Tibial nerve (tissue), 4 donors: ENCODE results near the gene CPB1. TPM values are rescaled to one million over a fixed set of nuclear protein-coding genes. Genes with fewer than 3 reads are reported as not detected.

Source experiments
- DNase-seq, 2 donors: peaks; one replicate each; pipeline ENCODE4 v3.0.0-alpha.2; 2019; ENCODE audit warnings: low spot score in 2 of 2
- H3K27ac ChIP-seq, 4 donors: fragments of 200-600 bp; sonication (generic) in 3 of 4; one replicate each; pipeline ENCODE4 v1.5.1; 2017 to 2019; ENCODE audit warnings: mild to moderate bottlenecking in 1 of 4
- H3K27me3 ChIP-seq, 2 donors: fragments of 200-600 bp; sonication (generic) in 1 of 2; one replicate each; pipeline versions ENCODE4 v1.5.1 to v1.6.0; 2017 to 2019
- H3K36me3 ChIP-seq, 3 donors: fragments of 200-600 bp; sonication (generic); one replicate each; pipeline ENCODE4 v1.5.1; 2018 to 2019
- H3K4me1 ChIP-seq, 4 donors: fragments of 200-600 bp; sonication (generic) in 3 of 4; one replicate each; pipeline ENCODE4 v1.5.1; 2017 to 2019
- H3K4me3 ChIP-seq, 4 donors: fragments of 200-600 bp; sonication (generic) in 3 of 4; one replicate each; pipeline ENCODE4 v1.5.1; 2017 to 2019; ENCODE audit warnings: mild to moderate bottlenecking in 1 of 4, moderate library complexity in 1 of 4
- H3K9me3 ChIP-seq, 4 donors: fragments of 200-600 bp; sonication (generic) in 3 of 4; one replicate each; pipeline ENCODE4 v1.5.1; 2017 to 2019
- CTCF ChIP-seq, 5 experiments: fragments of 200-600 bp in 3 of 5; fragments of 450-650 bp in 2 of 5; sonication (generic) in 3 of 5; IDR thresholded peaks; one replicate each; pipeline ENCODE4 v1.5.1; 2016 to 2019; ENCODE audit warnings: antibody characterized with exemption in 5 of 5, mild to moderate bottlenecking in 3 of 5, moderate library complexity in 2 of 5
- EP300 ChIP-seq, 2 donors: sonication (generic); formaldehyde crosslinking; IDR thresholded peaks; one replicate each; pipeline ENCODE4 v1.6.1; 2017; ENCODE audit warnings: antibody characterized with exemption in 2 of 2, mild to moderate bottlenecking in 1 of 2
- POLR2A ChIP-seq, 2 donors: fragments of 450-650 bp; IDR thresholded peaks; one replicate each; pipeline ENCODE4 v1.6.1; 2017; ENCODE audit warnings: antibody characterized with exemption in 2 of 2, mild to moderate bottlenecking in 2 of 2, moderate library complexity in 2 of 2
- WGBS, 2 donors: methylation state at CpG; one replicate each; pipeline ENCODE4 v1.1.5; 2018; 5-methylcytosine and 5-hydroxymethylcytosine counted together
- total RNA-seq, 4 donors: library from RNA; depleted of rRNA; stranded (reverse); fragments of >200 nt; gene quantifications; one replicate each; pipeline ENCODE4 v1.1.0, GENCODE V29; 2016

CPB1 gene
- total RNA-seq, 4 donors from 2014 or later, result 1.9 to 15.6 (median 6.0) TPM

- Histone ChIP-seq H3K9me3 (peaks cover 0 to 8% (median 0%) of the 10 kb centered on the region in 4 donors), H3K36me3 (no peaks in the 10 kb centered on the region), H3K27me3 (no peaks in the 10 kb centered on the region), H3K4me1 (no peaks in the 10 kb centered on the region), H3K4me3 (no peak overlapping the region), H3K27ac (no peak overlapping the region)
- WGBS, 2 donors, result 64 to 76% methylated on average over 3 of the region's 3 CpGs
- DNase-seq, result no peak
- no peak for TF ChIP-seq POLR2A (IDR thresholded peaks at IDR 0.05)
- no peak for TF ChIP-seq EP300 (IDR thresholded peaks at IDR 0.05)
- TF ChIP-seq CTCF (IDR thresholded peaks at IDR 0.05), result no peak
Observed at GRCh38 chr3:148816981-148817525, 10.6 kb upstream of the CPB1 start.

- H3K36me3 ChIP-seq, result no peaks in the 10 kb centered on the region
- H3K4me3 ChIP-seq, result no peak overlapping the region
- DNase-seq, result no peak
- no peak for TF ChIP-seq EP300 (IDR thresholded peaks at IDR 0.05)
- no peak overlapping the region for H3K27ac ChIP-seq
- no peaks in the 10 kb centered on the region for H3K27me3 ChIP-seq
- 60 to 63% methylated on average over 7 of the region's 7 CpGs for WGBS, 2 donors
- H3K4me1 ChIP-seq, result no peaks in the 10 kb centered on the region
- peaks cover 0 to 15% (median 0%) of the 10 kb centered on the region in 4 donors for H3K9me3 ChIP-seq
Observed at GRCh38 chr3:148820361-148821245, 7.0 kb upstream of the CPB1 start.

- TF ChIP-seq POLR2A (IDR thresholded peaks at IDR 0.05), result no peak
- no peak for TF ChIP-seq EP300 (IDR thresholded peaks at IDR 0.05)
- no peak for TF ChIP-seq CTCF (IDR thresholded peaks at IDR 0.05)
- no peak for DNase-seq
- Histone ChIP-seq H3K9me3 (peaks cover 0 to 15% (median 0%) of the 10 kb centered on the region in 4 donors), H3K4me1 (no peaks in the 10 kb centered on the region), H3K4me3 (no peak overlapping the region), H3K36me3 (no peaks in the 10 kb centered on the region), H3K27me3 (no peaks in the 10 kb centered on the region), H3K27ac (no peak overlapping the region)
- WGBS, 2 donors, result 63 to 74% methylated on average over 1 of the region's 1 CpG
Observed at GRCh38 chr3:148823026-148823425, 4.6 kb upstream of the CPB1 start.

GRCh38 chr3:148825476-148825875 is 2.1 kb upstream of the CPB1 start:
- Histone ChIP-seq H3K4me1 (no peaks in the 10 kb centered on the region), H3K27me3 (no peaks in the 10 kb centered on the region), H3K4me3 (no peak overlapping the region), H3K9me3 (peaks cover 0 to 15% (median 0%) of the 10 kb centered on the region in 4 donors), H3K27ac (no peak overlapping the region), H3K36me3 (no peaks in the 10 kb centered on the region)
- 81 to 85% methylated on average over 3 of the region's 3 CpGs for WGBS, 2 donors
- no peak for TF ChIP-seq POLR2A (IDR thresholded peaks at IDR 0.05)
- no peak for TF ChIP-seq EP300 (IDR thresholded peaks at IDR 0.05)
- no peak for TF ChIP-seq CTCF (IDR thresholded peaks at IDR 0.05)
- DNase-seq, result no peak

- Histone ChIP-seq H3K36me3 (no peaks in the 10 kb centered on the region), H3K4me3 (no peak overlapping the region), H3K27me3 (no peaks in the 10 kb centered on the region), H3K27ac (no peak overlapping the region), H3K4me1 (no peaks in the 10 kb centered on the region), H3K9me3 (no peaks in the 10 kb centered on the region)
- WGBS, 2 donors, result 70 to 73% methylated on average over 4 of the region's 4 CpGs
- no peak for DNase-seq
- TF ChIP-seq POLR2A (IDR thresholded peaks at IDR 0.05), result no peak
- no peak for TF ChIP-seq EP300 (IDR thresholded peaks at IDR 0.05)
- TF ChIP-seq CTCF (IDR thresholded peaks at IDR 0.05), result no peak
Observed at GRCh38 chr3:148828136-148828690, 602 bp downstream of the CPB1 start.
